Esophagus (tissue), 2 donors: ENCODE results near the gene NCOR1. TPM values are rescaled to one million over a fixed set of nuclear protein-coding genes. Genes with fewer than 3 reads are reported as not detected.
"Not testable (repeated sequence)": the region's sequence is repeated elsewhere in the genome, so short reads cannot be mapped to it uniquely, and the experiment has no call there.

Source experiments
- H3K27ac ChIP-seq, 2 donors: one replicate each; pipeline ENCODE4 v1.5.1; 2013; ENCODE audit warnings: low read depth in 2 of 2, mild to moderate bottlenecking in 2 of 2, inconsistent platforms in 1 of 2, low read length in 1 of 2, moderate library complexity in 1 of 2
- H3K27me3 ChIP-seq, 2 donors: one replicate each; pipeline ENCODE4 v1.6.1; 2013; ENCODE audit warnings: low read length in 2 of 2, control low read depth in 1 of 2, mild to moderate bottlenecking in 1 of 2; ENCODE audit not compliant: insufficient read depth in 2 of 2, control insufficient read depth in 1 of 2
- H3K36me3 ChIP-seq, 2 donors: one replicate each; pipeline ENCODE4 v1.6.1; 2013; ENCODE audit warnings: low read length in 1 of 2; ENCODE audit not compliant: control insufficient read depth in 2 of 2, insufficient read depth in 2 of 2
- H3K4me1 ChIP-seq, 2 donors: one replicate each; pipeline ENCODE4 v1.6.1; 2013; ENCODE audit warnings: low read length in 1 of 2; ENCODE audit not compliant: control insufficient read depth in 2 of 2, insufficient read depth in 2 of 2
- H3K4me3 ChIP-seq, 2 donors: one replicate each; pipeline ENCODE4 v1.5.1; 2013; ENCODE audit warnings: low read length in 2 of 2, mild to moderate bottlenecking in 2 of 2, low read depth in 1 of 2, moderate library complexity in 1 of 2
- H3K9me3 ChIP-seq, 2 donors: one replicate each; pipeline ENCODE4 v1.6.1; 2013; ENCODE audit warnings: mild to moderate bottlenecking in 2 of 2, low read depth in 1 of 2, low read length in 1 of 2, moderate library complexity in 1 of 2; ENCODE audit not compliant: control insufficient read depth in 2 of 2, insufficient read depth in 1 of 2
- WGBS, 2 donors: extraction: QIAGEN DNeasy Blood & Tissue Kit; methylation state at CpG; one replicate each; pipeline ENCODE4 v1.1.7; 2013; 5-methylcytosine and 5-hydroxymethylcytosine counted together
- polyA plus RNA-seq, 2 donors: library from polyadenylated mRNA; stranded (reverse); fragments of 200-250 nt; gene quantifications; one replicate each; pipeline ENCODE4 v1.2.3, GENCODE V29; 2013
- donor health status: healthy with polysubstance abuse.
- donor health status: Bipolar disorder and iron deficiency.

NCOR1 gene
- polyA plus RNA-seq, 2 donors: 31.5 to 41.3 TPM

- WGBS, 2 donors: 88 to 90% methylated on average over 5 of the region's 5 CpGs
- H3K9me3 ChIP-seq: no peaks in the 10 kb centered on the region
- H3K27me3 ChIP-seq: no peaks in the 10 kb centered on the region
- no peaks in the 10 kb centered on the region for H3K4me1 ChIP-seq
- no peak overlapping the region for H3K27ac ChIP-seq
- H3K4me3 ChIP-seq: no peak overlapping the region
- H3K36me3 ChIP-seq: peaks cover 3% of the 10 kb centered on the region in 2 donors
Observed at GRCh38 chr17:16135461-16135860, 79.9 kb downstream of the NCOR1 start.

DNA sequence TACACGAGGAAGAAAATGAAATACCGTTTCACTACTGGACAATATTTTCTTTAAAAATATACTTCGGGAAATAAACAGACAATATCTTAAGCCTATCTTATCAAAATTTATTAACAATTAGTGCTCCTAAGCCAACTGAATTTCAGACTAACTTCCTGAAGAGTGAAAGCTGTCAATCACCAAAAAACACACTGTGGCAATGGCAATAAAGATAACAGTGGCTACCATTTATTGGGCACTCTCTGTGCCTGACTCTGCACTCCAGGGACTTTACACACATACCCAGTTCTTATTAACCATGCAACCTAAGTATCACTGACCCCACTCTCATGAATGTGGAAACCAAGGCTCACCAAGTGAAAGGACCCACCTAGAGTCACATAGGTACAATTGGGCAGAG is 83.7 kb downstream of the NCOR1 start:
- Histone ChIP-seq H3K4me3 (no peak overlapping the region), H3K9me3 (no peaks in the 10 kb centered on the region), H3K27me3 (no peaks in the 10 kb centered on the region), H3K36me3 (peaks cover 3 to 7% of the 10 kb centered on the region in 2 donors), H3K4me1 (no peaks in the 10 kb centered on the region), H3K27ac (no peak overlapping the region)
- WGBS, 2 donors: 77 to 92% methylated on average over 3 of the region's 3 CpGs

DNA sequence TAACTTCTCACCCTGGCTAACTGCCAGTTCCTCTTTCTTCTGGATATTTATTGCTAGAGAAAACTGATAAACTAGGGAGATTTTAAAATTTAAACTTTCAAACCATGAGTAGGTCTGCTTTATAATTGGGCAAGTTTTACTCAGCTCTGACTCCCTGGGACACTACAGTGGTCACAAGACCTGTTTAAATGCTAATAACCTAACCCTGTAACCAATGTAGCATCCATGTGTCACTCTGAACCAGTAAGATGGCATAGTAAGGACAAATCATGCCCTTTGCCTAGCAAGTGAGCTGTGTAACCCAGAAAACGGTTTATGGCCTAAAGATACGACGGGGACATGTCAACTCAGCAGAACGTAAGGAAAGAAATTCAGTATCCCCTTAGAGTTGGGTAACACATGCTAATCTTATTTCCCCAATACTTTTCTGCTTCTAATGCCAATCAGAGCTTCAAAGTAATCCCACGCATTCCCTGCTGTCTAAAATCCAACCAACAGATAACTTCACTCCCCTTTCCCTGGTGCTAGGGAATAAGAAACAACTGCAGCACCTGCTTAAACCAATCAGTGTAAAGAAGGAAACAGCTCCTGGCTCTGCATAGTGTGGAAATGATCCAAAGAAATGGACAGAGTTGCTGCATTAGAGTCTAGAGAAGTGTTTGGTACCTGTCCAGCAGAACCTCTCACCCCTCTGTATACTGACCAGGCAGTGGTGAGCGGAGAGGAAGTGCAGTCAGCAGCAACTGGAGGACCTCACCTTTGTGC is 85.7 kb downstream of the NCOR1 start:
- 90 to 95% methylated on average over 6 of the region's 6 CpGs for WGBS, 2 donors
- H3K36me3 ChIP-seq: peaks cover 3 to 4% of the 10 kb centered on the region in 2 donors

GRCh38 chr17:16123531-16123930 is 91.8 kb downstream of the NCOR1 start:
- Histone ChIP-seq H3K4me1 (peaks cover 0 to 3% of the 10 kb centered on the region in 2 donors), H3K27me3 (no peaks in the 10 kb centered on the region), H3K36me3 (peaks cover 3 to 6% of the 10 kb centered on the region in 2 donors), H3K4me3 (no peak overlapping the region), H3K9me3 (no peaks in the 10 kb centered on the region), H3K27ac (no peak overlapping the region)
- WGBS, 2 donors: 88 to 89% methylated on average over 3 of the region's 3 CpGs

More for the DNA sequence above, 85.7 kb downstream of the NCOR1 start:
- no peak overlapping the region for H3K4me3 ChIP-seq
- H3K4me1 ChIP-seq: no peaks in the 10 kb centered on the region
- H3K27me3 ChIP-seq: no peaks in the 10 kb centered on the region
- H3K27ac ChIP-seq: no peak overlapping the region
- no peaks in the 10 kb centered on the region for H3K9me3 ChIP-seq

DNA sequence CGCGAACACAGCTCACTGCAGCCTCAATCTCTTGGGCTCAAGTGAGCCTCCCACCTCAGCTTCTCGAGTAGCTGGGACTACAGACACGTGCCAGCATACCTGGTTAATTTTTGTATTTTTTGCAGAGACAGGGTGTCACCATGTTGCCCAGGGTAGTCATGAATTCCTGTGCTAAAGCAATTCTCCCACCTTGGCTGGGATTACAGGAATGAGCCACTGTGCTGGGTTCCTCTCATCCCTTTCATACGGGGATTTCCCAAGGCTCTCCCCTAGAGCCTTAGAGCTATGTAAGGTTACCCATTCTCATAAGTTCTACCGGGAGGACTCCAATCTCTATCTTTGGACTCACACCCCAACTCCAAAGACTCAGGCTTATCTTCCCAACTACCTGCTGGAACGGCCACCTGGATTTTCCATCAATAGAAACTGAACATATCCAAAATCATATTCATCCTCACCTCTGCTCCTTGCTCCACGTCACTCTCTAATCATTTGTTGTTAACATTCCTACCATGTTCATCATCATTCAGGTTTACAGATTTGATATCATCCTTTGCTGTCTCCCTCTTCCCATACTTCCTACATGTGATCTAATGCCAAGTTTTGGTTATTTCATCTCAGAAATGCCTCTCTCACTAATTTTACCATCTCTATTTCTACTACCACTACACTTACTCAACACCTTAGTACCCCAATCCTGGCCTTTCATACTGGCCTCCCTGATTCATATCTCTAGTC is 92.5 kb downstream of the NCOR1 start:
- no peak overlapping the region for H3K27ac ChIP-seq
- H3K4me1 ChIP-seq: peaks cover 0 to 3% of the 10 kb centered on the region in 2 donors
- no peak overlapping the region for H3K4me3 ChIP-seq
- H3K9me3 ChIP-seq: no peaks in the 10 kb centered on the region
- H3K27me3 ChIP-seq: no peaks in the 10 kb centered on the region
- WGBS, 2 donors: 79 to 87% methylated on average over 8 of the region's 8 CpGs
- H3K36me3 ChIP-seq: peaks cover 3 to 6% of the 10 kb centered on the region in 2 donors

GRCh38 chr17:16121915-16122314 is 93.4 kb downstream of the NCOR1 start:
- Histone ChIP-seq H3K27me3 (no peaks in the 10 kb centered on the region), H3K27ac (no peak overlapping the region), H3K9me3 (no peaks in the 10 kb centered on the region), H3K36me3 (peaks cover 6 to 7% of the 10 kb centered on the region in 2 donors), H3K4me3 (no peak overlapping the region), H3K4me1 (peaks cover 0 to 3% of the 10 kb centered on the region in 2 donors)
- 41 to 53% methylated on average over 2 of the region's 2 CpGs for WGBS, 2 donors

DNA sequence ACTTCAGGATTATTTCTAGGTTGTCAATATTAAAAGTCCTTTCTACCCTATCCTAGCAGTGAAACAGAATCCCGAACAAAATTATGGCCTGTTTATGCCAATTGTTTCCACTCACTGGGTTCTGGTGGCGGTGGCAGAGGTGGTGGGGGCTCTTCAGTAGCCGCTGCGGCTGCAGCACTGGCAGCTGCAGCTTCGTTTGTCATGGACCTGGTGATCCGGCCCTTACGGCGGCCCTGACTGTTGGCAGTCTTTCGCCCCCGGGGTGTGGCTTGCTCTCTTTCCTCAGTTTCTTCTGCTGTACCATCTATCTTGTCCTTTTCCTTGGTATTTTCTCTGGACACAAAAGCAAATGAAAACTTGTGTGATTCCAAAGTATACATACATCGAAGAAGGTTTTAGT is 94.4 kb downstream of the NCOR1 start:
- H3K27me3 ChIP-seq: no peaks in the 10 kb centered on the region
- peaks cover 0 to 3% of the 10 kb centered on the region in 2 donors for H3K4me1 ChIP-seq
- H3K4me3 ChIP-seq: no peak overlapping the region
- no peaks in the 10 kb centered on the region for H3K9me3 ChIP-seq
- H3K36me3 ChIP-seq: peaks cover 6 to 7% of the 10 kb centered on the region in 2 donors
- H3K27ac ChIP-seq: no peak overlapping the region
- WGBS, 2 donors: 93 to 95% methylated on average over 11 of the region's 11 CpGs

GRCh38 chr17:16117149-16117548 is 98.2 kb downstream of the NCOR1 start:
- peaks cover 9 to 12% of the 10 kb centered on the region in 2 donors for H3K36me3 ChIP-seq
- H3K27me3 ChIP-seq: no peaks in the 10 kb centered on the region
- H3K27ac ChIP-seq: no peak overlapping the region
- H3K4me1 ChIP-seq: no peaks in the 10 kb centered on the region
- no peak overlapping the region for H3K4me3 ChIP-seq
- WGBS, 2 donors: 92 to 96% methylated on average over 2 of the region's 2 CpGs
- no peaks in the 10 kb centered on the region for H3K9me3 ChIP-seq

GRCh38 chr17:16115077-16115698 is 100.1 kb downstream of the NCOR1 start:
- H3K9me3 ChIP-seq, H3K27ac ChIP-seq, H3K4me3 ChIP-seq, H3K4me1 ChIP-seq, H3K27me3 ChIP-seq, H3K36me3 ChIP-seq: not testable (repeated sequence)
- 96 to 98% methylated on average over 3 of the region's 3 CpGs for WGBS, 2 donors
